ENCODE data around the gene FFAR4. TPM values are rescaled to one million over a fixed set of nuclear protein-coding genes. Genes with fewer than 3 reads are reported as not detected.

The FFAR4 gene
- total RNA-seq, 1 experiment from 2014 or later: not detected

Other genes with a start within 250 kb of the FFAR4 start
- gene MYOF, start 84.3 kb upstream of the FFAR4 start, total RNA-seq (2014; rRNA removed; shearing (Covaris generic)): 46.2 and 57.1 TPM in 2 replicates
- 102 and 132 TPM in 2 replicates for gene CEP55, start 70.1 kb upstream of the FFAR4 start, total RNA-seq (2014; rRNA removed; shearing (Covaris generic))
- gene RBP4, start 34.6 kb downstream of the FFAR4 start, total RNA-seq (2014; rRNA removed; shearing (Covaris generic)): not detected in 2 replicates
- gene PDE6C, start 45.9 kb downstream of the FFAR4 start, total RNA-seq (2014; rRNA removed; shearing (Covaris generic)): not detected in 2 replicates
- gene FRA10AC1, start 135.9 kb downstream of the FFAR4 start, total RNA-seq (2014; rRNA removed; shearing (Covaris generic)): 3.5 and 4.9 TPM in 2 replicates
- 0.12 TPM in 1 of 2 replicates, not detected in the other for gene LGI1, start 191.3 kb downstream of the FFAR4 start, total RNA-seq (2014; rRNA removed; shearing (Covaris generic))